Vagina (tissue), 2 donors: Measurements from ENCODE around the gene SH3GL2. TPM values are rescaled to one million over a fixed set of nuclear protein-coding genes. Genes with fewer than 3 reads are reported as not detected.

Experiments used
- DNase-seq, 2 donors: peaks; one replicate each; pipeline ENCODE4 v3.0.0-alpha.2; 2017; ENCODE audit errors: extremely low spot score in 2 of 2
- H3K27ac ChIP-seq: fragments of 200-600 bp; sonication (generic); one replicate; pipeline ENCODE4 v1.5.1; 2019
- H3K27me3 ChIP-seq: fragments of 200-600 bp; sonication (generic); one replicate; pipeline ENCODE4 v1.5.1; 2019
- H3K36me3 ChIP-seq, 2 donors: fragments of 200-600 bp; sonication (generic); one replicate each; pipeline ENCODE4 v1.5.1; 2017 to 2019
- H3K4me1 ChIP-seq: fragments of 200-600 bp; sonication (generic); one replicate; pipeline ENCODE4 v1.5.1; 2019
- H3K4me3 ChIP-seq, 2 donors: fragments of 200-600 bp; sonication (generic); 1 replicate in 1 of 2; 2 replicates in 1 of 2; pipeline ENCODE4 v1.5.1; 2016 to 2019
- H3K9me3 ChIP-seq: fragments of 200-600 bp; sonication (generic); one replicate; pipeline ENCODE4 v1.5.1; 2019
- POLR2A ChIP-seq, 2 donors: fragments of 450-650 bp; IDR thresholded peaks; one replicate each; pipeline ENCODE4 v1.6.1; 2017; ENCODE audit warnings: antibody characterized with exemption in 2 of 2, mild to moderate bottlenecking in 2 of 2, moderate library complexity in 2 of 2
- POLR2AphosphoS5 ChIP-seq, 2 donors: sonication (generic); formaldehyde crosslinking; IDR thresholded peaks; one replicate each; pipeline ENCODE4 v1.9.0; 2017; ENCODE audit warnings: antibody characterized with exemption in 2 of 2, mild to moderate bottlenecking in 2 of 2, low read depth in 1 of 2; ENCODE audit not compliant: insufficient read depth in 1 of 2
- intact Hi-C: fragments of 100-400 bp; cut with DNase I; formaldehyde crosslinking; loops from one replicate; pipeline ENCODE4 v1.15.1; 2023
- total RNA-seq: library from RNA; depleted of rRNA; stranded (reverse); fragments of >200 nt; gene quantifications from one replicate; pipeline ENCODE4 v1.2.3, GENCODE V29; 2016
- TF ChIP-seq, protein P1 (sequence below), 3 experiments: fragments of 450-650 bp in 2 of 3; fragments of 200-600 bp in 1 of 3; sonication (generic) in 1 of 3; IDR thresholded peaks; one replicate each; pipeline ENCODE4 v1.5.1; 2017 to 2019; ENCODE audit warnings: antibody characterized with exemption in 3 of 3, mild to moderate bottlenecking in 2 of 3, moderate library complexity in 2 of 3

SH3GL2 gene
- total RNA-seq, 1 donor from 2014 or later, result not detected

DNA sequence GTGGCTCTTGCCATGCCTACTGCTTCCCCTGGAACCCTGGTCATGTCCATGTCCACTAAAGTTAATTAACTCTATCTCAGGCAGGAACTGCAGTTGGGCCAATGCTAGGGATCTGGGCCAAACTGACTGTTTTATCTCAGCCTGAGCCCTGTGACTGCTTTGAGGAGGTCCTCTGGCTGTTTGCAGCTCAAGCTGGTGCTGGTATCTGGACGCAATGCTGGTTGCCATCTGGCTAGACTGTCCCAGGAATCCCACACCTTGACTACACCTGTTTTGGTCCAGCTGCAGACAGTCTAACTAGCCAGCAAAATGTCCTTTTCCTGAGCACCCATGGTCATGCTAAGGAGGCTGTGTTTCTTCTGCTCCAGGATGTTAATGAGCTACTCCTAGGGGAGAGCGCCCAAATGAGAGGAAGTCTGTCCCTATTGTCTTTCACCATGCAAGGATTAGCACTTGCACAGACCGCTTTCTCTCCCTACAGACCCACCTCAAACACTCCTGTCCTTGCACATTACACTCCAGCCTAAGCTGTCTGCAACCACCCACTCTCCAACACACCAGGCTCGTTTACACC, 251.0 kb downstream of the SH3GL2 start:
- TF ChIP-seq POLR2A (IDR thresholded peaks at IDR 0.05) (no peak), POLR2AphosphoS5 (IDR thresholded peaks at IDR 0.05; ENCODE audit: insufficient read depth in 1 of 2, low read depth in 1 of 2) (no peak)
- TF ChIP-seq, protein P1, sequence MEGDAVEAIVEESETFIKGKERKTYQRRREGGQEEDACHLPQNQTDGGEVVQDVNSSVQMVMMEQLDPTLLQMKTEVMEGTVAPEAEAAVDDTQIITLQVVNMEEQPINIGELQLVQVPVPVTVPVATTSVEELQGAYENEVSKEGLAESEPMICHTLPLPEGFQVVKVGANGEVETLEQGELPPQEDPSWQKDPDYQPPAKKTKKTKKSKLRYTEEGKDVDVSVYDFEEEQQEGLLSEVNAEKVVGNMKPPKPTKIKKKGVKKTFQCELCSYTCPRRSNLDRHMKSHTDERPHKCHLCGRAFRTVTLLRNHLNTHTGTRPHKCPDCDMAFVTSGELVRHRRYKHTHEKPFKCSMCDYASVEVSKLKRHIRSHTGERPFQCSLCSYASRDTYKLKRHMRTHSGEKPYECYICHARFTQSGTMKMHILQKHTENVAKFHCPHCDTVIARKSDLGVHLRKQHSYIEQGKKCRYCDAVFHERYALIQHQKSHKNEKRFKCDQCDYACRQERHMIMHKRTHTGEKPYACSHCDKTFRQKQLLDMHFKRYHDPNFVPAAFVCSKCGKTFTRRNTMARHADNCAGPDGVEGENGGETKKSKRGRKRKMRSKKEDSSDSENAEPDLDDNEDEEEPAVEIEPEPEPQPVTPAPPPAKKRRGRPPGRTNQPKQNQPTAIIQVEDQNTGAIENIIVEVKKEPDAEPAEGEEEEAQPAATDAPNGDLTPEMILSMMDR (IDR thresholded peaks at IDR 0.05), result no peak
- intact Hi-C loops, result no loop called here
- no peak for DNase-seq
- Histone ChIP-seq H3K36me3 (no peaks in the 10 kb centered on the region), H3K27ac (no peak overlapping the region), H3K4me1 (no peaks in the 10 kb centered on the region), H3K27me3 (no peaks in the 10 kb centered on the region), H3K4me3 (no peak overlapping the region), H3K9me3 (no peaks in the 10 kb centered on the region)

DNA sequence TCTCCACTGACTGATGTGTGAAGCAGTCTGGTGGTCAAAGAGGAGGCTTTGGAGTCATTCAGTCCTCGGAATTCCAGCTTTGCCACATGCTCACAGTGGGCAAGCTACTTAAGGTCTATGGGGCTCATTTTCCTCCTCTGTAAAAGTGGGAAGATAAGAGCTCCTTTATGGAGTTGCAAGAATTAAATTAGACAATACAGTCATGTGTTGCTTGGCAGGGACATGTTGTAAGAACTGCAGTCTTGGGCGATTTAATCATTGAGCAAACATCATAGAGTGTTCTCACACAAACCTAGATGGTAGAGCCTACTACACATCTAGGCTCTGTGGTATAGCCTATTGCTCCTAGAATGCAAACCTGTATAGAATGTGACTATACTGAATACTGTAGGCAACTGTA, 253.9 kb downstream of the SH3GL2 start:
- H3K27me3 ChIP-seq, result no peaks in the 10 kb centered on the region
- intact Hi-C loops, result no loop called here
- TF ChIP-seq, protein P1 (IDR thresholded peaks at IDR 0.05), result no peak
- TF ChIP-seq POLR2AphosphoS5 (IDR thresholded peaks at IDR 0.05; ENCODE audit: insufficient read depth in 1 of 2, low read depth in 1 of 2), result no peak
- TF ChIP-seq POLR2A (IDR thresholded peaks at IDR 0.05), result no peak

DNA sequence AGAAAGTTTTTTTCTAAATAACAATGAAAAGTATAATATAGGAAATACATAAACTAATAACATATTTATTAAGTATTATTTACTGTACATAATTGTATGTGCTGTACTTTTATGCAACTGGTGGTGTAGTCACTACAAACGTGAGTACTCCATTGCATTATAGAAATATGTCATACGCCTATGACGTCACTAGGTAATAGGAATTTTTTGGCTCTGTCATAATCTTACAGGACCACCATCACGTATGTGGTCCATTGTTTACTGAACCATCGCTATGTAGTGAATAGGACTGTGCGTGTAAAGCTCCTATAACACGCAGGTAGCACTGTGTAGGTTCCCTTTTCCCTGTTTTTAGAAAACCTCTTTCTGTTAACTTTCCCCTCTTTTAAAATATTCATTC, 255.0 kb downstream of the SH3GL2 start:
- Histone ChIP-seq H3K4me1 (no peaks in the 10 kb centered on the region), H3K27me3 (no peaks in the 10 kb centered on the region), H3K4me3 (no peak overlapping the region), H3K9me3 (no peaks in the 10 kb centered on the region), H3K27ac (no peak overlapping the region), H3K36me3 (no peaks in the 10 kb centered on the region)
- intact Hi-C loops, result no loop called here
- TF ChIP-seq, protein P1 (IDR thresholded peaks at IDR 0.05), result no peak
- TF ChIP-seq POLR2AphosphoS5 (IDR thresholded peaks at IDR 0.05; ENCODE audit: insufficient read depth in 1 of 2, low read depth in 1 of 2) (no peak), POLR2A (IDR thresholded peaks at IDR 0.05) (no peak)
- DNase-seq, result no peak

More for the DNA sequence above, 253.9 kb downstream of the SH3GL2 start:
- Histone ChIP-seq H3K27ac (no peak overlapping the region), H3K9me3 (no peaks in the 10 kb centered on the region), H3K4me3 (no peak overlapping the region), H3K36me3 (no peaks in the 10 kb centered on the region), H3K4me1 (no peaks in the 10 kb centered on the region)
- no peak for DNase-seq

DNA sequence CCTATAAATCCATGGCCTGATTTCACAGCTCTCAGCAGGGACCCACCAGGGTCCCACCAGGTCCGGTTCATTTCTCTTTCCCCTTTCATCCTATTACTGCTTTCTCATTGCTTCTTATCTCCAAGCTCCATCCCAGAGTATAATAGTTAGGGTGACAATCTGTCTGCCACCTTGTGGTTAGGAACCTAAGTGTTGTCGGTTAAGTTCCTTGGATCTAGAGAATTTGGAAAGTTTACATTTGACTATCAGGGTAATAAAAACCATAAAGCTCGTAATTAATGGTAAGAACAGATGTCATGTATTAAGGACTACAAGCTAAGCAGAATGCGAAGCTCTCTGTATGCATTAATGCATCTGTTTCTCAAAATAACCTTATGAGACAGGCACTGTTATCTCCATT, 259.1 kb downstream of the SH3GL2 start:
- intact Hi-C loops, result no loop called here
- Histone ChIP-seq H3K27me3 (no peaks in the 10 kb centered on the region), H3K4me3 (no peak overlapping the region), H3K36me3 (no peaks in the 10 kb centered on the region), H3K27ac (no peak overlapping the region), H3K4me1 (no peaks in the 10 kb centered on the region), H3K9me3 (no peaks in the 10 kb centered on the region)
- no peak for DNase-seq
- no peak for TF ChIP-seq POLR2AphosphoS5 (IDR thresholded peaks at IDR 0.05; ENCODE audit: insufficient read depth in 1 of 2, low read depth in 1 of 2)
- no peak for TF ChIP-seq POLR2A (IDR thresholded peaks at IDR 0.05)
- TF ChIP-seq, protein P1 (IDR thresholded peaks at IDR 0.05), result no peak

DNA sequence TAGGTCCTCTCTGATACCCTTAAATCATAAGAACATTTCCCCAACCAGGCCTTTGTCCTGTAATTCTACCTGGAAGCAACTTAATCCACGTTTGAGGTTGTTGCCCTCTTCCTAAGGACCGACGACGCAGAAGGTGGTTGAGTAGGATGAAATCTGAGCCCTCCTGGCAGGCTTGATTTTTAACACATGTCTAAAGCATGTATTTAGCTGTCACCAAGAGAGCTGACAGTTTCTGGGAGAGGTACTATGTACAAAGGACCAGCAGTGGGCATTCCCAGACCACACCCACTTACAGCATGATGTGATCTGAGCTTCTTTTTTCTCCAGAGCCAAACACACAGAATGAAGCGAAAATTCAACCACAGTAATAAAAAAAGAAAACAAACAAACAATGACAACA, 260.9 kb downstream of the SH3GL2 start:
- H3K36me3 ChIP-seq, result no peaks in the 10 kb centered on the region
- no peak for DNase-seq
- H3K27ac ChIP-seq, result no peak overlapping the region
- H3K9me3 ChIP-seq, result no peaks in the 10 kb centered on the region
- H3K4me3 ChIP-seq, result no peak overlapping the region
- no peaks in the 10 kb centered on the region for H3K4me1 ChIP-seq
- no peaks in the 10 kb centered on the region for H3K27me3 ChIP-seq
- TF ChIP-seq POLR2AphosphoS5 (IDR thresholded peaks at IDR 0.05; ENCODE audit: insufficient read depth in 1 of 2, low read depth in 1 of 2) (no peak), POLR2A (IDR thresholded peaks at IDR 0.05) (no peak)
- TF ChIP-seq, protein P1 (IDR thresholded peaks at IDR 0.05), result no peak
- intact Hi-C loops, result no loop called here
